Gastrocnemius medialis (tissue), 4 donors: ENCODE measurements around the gene MAP3K6. TPM values are rescaled to one million over a fixed set of nuclear protein-coding genes. Genes with fewer than 3 reads are reported as not detected.
A peak's percentile ranks its signal among the peaks of the same experiment; 100 is the strongest.

Source experiments
- ATAC-seq, 2 donors: fragments of 150-250 bp; one replicate each; pipeline ENCODE4 v1.9.1; 2016
- DNase-seq, 2 donors: peaks; one replicate each; pipeline ENCODE4 v3.0.0-alpha.2; 2019
- H3K27ac ChIP-seq, 4 donors: fragments of 200-600 bp; sonication (generic); 1 replicate in 1 of 4; 2 replicates in 3 of 4; pipeline ENCODE4 v1.5.1; 2016 to 2018; ENCODE audit warnings: mild to moderate bottlenecking in 2 of 4, moderate library complexity in 1 of 4
- H3K27me3 ChIP-seq, 3 donors: fragments of 200-600 bp; sonication (generic) in 2 of 3; 1 replicate in 1 of 3; 2 replicates in 2 of 3; pipeline versions ENCODE4 v1.5.1 to v1.6.0; 2016 to 2019; ENCODE audit warnings: mild to moderate bottlenecking in 1 of 3, moderate library complexity in 1 of 3
- H3K36me3 ChIP-seq, 2 donors: fragments of 200-600 bp; sonication (generic) in 1 of 2; one replicate each; pipeline ENCODE4 v1.5.1; 2017 to 2018
- H3K4me1 ChIP-seq, 2 donors: fragments of 200-600 bp; sonication (generic) in 1 of 2; one replicate each; pipeline ENCODE4 v1.5.1; 2016 to 2017; ENCODE audit warnings: mild to moderate bottlenecking in 2 of 2
- H3K4me3 ChIP-seq, 4 donors: fragments of 200-600 bp; sonication (generic) in 3 of 4; 1 replicate in 1 of 4; 2 replicates in 3 of 4; pipeline ENCODE4 v1.5.1; 2016 to 2019; ENCODE audit warnings: mild to moderate bottlenecking in 2 of 4
- H3K9me3 ChIP-seq, 3 donors: fragments of 200-600 bp; sonication (generic) in 2 of 3; 1 replicate in 1 of 3; 2 replicates in 2 of 3; pipeline ENCODE4 v1.5.1; 2016 to 2019
- CTCF ChIP-seq, 5 experiments: fragments of 450-650 bp in 3 of 5; fragments of 200-600 bp in 2 of 5; sonication (generic) in 2 of 5; IDR thresholded peaks in 4 of 5; conservative IDR thresholded peaks in 1 of 5; 1 replicate in 4 of 5; 2 replicates in 1 of 5; pipeline ENCODE4 v1.5.1; 2016 to 2019; ENCODE audit warnings: antibody characterized with exemption in 5 of 5, mild to moderate bottlenecking in 3 of 5, moderate library complexity in 3 of 5
- POLR2A ChIP-seq, 2 donors: fragments of 450-650 bp; IDR thresholded peaks; one replicate each; pipeline ENCODE4 v1.6.1; 2017; ENCODE audit warnings: antibody characterized with exemption in 2 of 2, mild to moderate bottlenecking in 2 of 2, moderate library complexity in 2 of 2
- in situ Hi-C, 4 donors: fragments of 200-750 bp; cut with MboI; loops; one replicate each; pipeline versions ENCODE4 v1.15.0 to v1.8.0; 2017; ENCODE audit warnings: low sequenced_read_pairs in 4 of 4
- intact Hi-C: fragments of 100-400 bp; cut with DNase I; formaldehyde crosslinking; loops from one replicate; pipeline ENCODE4 v1.15.1; 2023; ENCODE audit warnings: low total_unique reads
- total RNA-seq, 4 donors: library from RNA; depleted of rRNA; stranded (reverse); fragments of >200 nt; gene quantifications; one replicate each; pipeline versions ENCODE4 v1.1.0 to v1.2.3, GENCODE V29; 2016

MAP3K6 gene
- total RNA-seq, 4 donors from 2014 or later: 16.5 to 29.1 (median 18.4) TPM

GRCh38 chr1:27381969-27382762, 15.4 kb upstream of the MAP3K6 start:
- TF ChIP-seq POLR2A (IDR thresholded peaks at IDR 0.05) (no peak), CTCF (IDR thresholded peaks at IDR 0.05 in 4 of 5, conservative IDR thresholded peaks at IDR 0.05 in 1 of 5) (no peak)
- Histone ChIP-seq H3K27me3 (peaks cover 0 to 5% (median 0%) of the 10 kb centered on the region in 3 donors), H3K27ac (no peak overlapping the region), H3K4me3 (no peak overlapping the region), H3K9me3 (no peaks in the 10 kb centered on the region), H3K36me3 (no peaks in the 10 kb centered on the region), H3K4me1 (peaks cover 9 to 14% of the 10 kb centered on the region in 2 donors)
- in situ Hi-C loops: no loop called here
- DNase-seq (no peak), ATAC-seq (no peak)
- intact Hi-C loops: no loop called here

DNA sequence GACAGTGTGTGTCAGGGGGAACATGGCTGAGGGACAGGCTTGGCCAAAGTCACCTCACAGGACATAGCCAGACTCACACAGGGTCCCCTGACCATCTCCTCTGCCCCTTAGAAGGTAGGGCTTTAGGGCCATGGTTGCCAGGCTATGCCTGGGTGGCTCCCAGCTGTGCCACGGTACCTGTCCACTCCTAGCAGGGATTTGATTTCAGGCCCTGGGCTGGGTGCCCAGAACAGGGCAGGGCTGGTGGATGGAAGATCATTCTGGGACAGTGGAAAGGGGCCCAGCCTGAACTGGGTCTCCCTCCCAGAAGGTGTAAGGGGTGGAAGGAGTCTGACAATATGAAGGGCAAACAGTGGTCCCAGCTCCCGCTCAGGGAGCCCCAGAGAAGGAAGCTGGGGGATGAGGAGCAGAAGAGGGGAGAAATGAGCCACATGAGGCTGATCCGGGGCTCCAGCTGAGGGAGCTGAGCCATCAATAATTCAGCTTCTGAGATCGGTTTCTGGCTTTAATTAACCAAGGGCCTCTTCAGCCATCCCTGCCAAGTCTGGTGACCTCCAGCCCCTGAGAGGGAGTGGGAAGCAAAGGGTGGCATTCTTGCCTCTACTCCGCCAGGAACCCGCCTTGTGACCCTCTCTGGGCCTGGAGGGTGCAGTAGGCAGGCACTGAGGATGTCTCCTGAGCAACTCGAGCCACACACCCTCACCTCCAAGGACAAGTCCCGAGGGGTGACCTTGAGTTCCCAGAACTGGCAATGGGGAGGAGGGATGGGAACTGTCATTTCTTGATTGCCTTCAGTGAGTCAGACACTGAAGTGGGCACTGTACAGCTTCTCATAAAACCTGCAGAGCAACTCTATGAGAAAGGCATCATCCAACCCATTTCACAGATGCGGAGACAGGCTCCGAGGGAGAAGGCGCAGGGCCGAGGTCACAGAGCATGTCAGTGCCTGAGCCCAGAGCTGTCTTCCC, 14.3 kb upstream of the MAP3K6 start:
- in situ Hi-C loops: no loop called here

DNA sequence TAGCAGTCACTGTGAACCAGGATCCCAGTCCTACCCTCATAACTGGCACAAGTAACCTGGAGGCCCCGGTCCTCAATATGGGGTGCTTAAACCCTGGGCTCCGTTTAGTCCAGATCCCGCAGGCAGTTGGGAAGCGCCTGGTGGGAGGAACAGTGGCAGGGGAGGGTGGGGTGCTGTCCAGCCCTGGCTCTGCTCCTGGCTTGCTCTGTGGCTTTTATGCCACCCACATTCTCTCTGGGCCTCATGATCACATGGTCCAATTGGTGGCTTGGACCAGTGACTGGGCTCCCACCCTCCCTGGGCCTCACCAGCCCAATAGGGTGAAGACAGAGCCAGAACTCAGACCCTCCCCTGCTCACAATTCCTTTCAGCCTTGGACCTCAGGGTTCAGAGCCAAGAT, 13.5 kb upstream of the MAP3K6 start:
- no peak for DNase-seq

More for the DNA sequence above, 14.3 kb upstream of the MAP3K6 start:
- Histone ChIP-seq H3K27me3 (peaks cover 0 to 5% (median 0%) of the 10 kb centered on the region in 3 donors), H3K9me3 (no peaks in the 10 kb centered on the region), H3K4me3 (no peak overlapping the region), H3K27ac (peak overlapping the region in 1 of 4 donors; percentile 2), H3K36me3 (no peaks in the 10 kb centered on the region), H3K4me1 (peaks cover 9 to 14% of the 10 kb centered on the region in 2 donors)
- TF ChIP-seq CTCF (IDR thresholded peaks at IDR 0.05 in 4 of 5, conservative IDR thresholded peaks at IDR 0.05 in 1 of 5): no peak
- TF ChIP-seq POLR2A (IDR thresholded peaks at IDR 0.05): no peak
- intact Hi-C loops: no loop called here
- ATAC-seq: peak; percentile 85 to 89
- peak; percentile 55 to 71 for DNase-seq

More for the DNA sequence above, 13.5 kb upstream of the MAP3K6 start:
- in situ Hi-C loops: no loop called here
- Histone ChIP-seq H3K27me3 (peaks cover 0 to 5% (median 0%) of the 10 kb centered on the region in 3 donors), H3K27ac (peak overlapping the region in 1 of 4 donors; percentile 2), H3K36me3 (no peaks in the 10 kb centered on the region), H3K4me3 (no peak overlapping the region), H3K9me3 (no peaks in the 10 kb centered on the region), H3K4me1 (peaks cover 11 to 14% of the 10 kb centered on the region in 2 donors)
- no peak for TF ChIP-seq POLR2A (IDR thresholded peaks at IDR 0.05)
- no peak for TF ChIP-seq CTCF (IDR thresholded peaks at IDR 0.05 in 4 of 5, conservative IDR thresholded peaks at IDR 0.05 in 1 of 5)
- no peak for ATAC-seq
- intact Hi-C loops: no loop called here
